HEK293T (cell line): ENCODE results near the gene SEC61A2.
A peak's percentile ranks its signal among the peaks of the same experiment; 100 is the strongest.

Experiments
- CTCF ChIA-PET: fragments of 350-600 bp; formaldehyde crosslinking; extraction: SDS; loops from one replicate; lab custom pipeline; 2021; ENCODE audit warnings: antibody characterized with exemption, inconsistent platforms; lab: Yijun Ruan, JAX
- POLR2A ChIA-PET: fragments of 350-600 bp; formaldehyde crosslinking; extraction: SDS; loops from one replicate; lab custom pipeline; 2020; ENCODE audit warnings: antibody characterized with exemption, inconsistent platforms; lab: Yijun Ruan, JAX
- DNase-seq: peaks from one replicate; pipeline ENCODE4 v3.0.0; 2012; ENCODE audit warnings: mixed read lengths; ENCODE audit errors: extremely low spot score
- ARNT ChIP-seq: fragments of 450-650 bp; IDR thresholded peaks from 2 replicates; pipeline ENCODE4 v1.6.1; 2017; ENCODE audit warnings: mild to moderate bottlenecking
- BHLHE40 ChIP-seq: fragments of 450-650 bp; IDR thresholded peaks from 2 replicates; pipeline ENCODE4 v1.6.1; 2016; ENCODE audit warnings: mild to moderate bottlenecking, moderate library complexity, borderline replicate concordance
- CTBP1 ChIP-seq: fragments of 450-650 bp; IDR thresholded peaks from 2 replicates; pipeline ENCODE4 v1.6.1; 2016; ENCODE audit warnings: borderline replicate concordance
- ELF4 ChIP-seq: fragments of 450-650 bp; IDR thresholded peaks from 2 replicates; pipeline ENCODE4 v1.6.1; 2017; ENCODE audit warnings: antibody characterized with exemption
- FOXA1 ChIP-seq: fragments of 450-650 bp; IDR thresholded peaks from 2 replicates; pipeline ENCODE4 v1.6.1; 2016; ENCODE audit warnings: mild to moderate bottlenecking
- FOXK2 ChIP-seq: fragments of 450-650 bp; IDR thresholded peaks from 2 replicates; pipeline ENCODE4 v1.6.1; 2016; ENCODE audit warnings: mild to moderate bottlenecking
- FOXM1 ChIP-seq: fragments of 450-650 bp; IDR thresholded peaks from 2 replicates; pipeline ENCODE4 v1.6.1; 2017; ENCODE audit warnings: mild to moderate bottlenecking, borderline replicate concordance
- HDGF ChIP-seq: fragments of 450-650 bp; IDR thresholded peaks from 2 replicates; pipeline ENCODE4 v1.6.1; 2017; ENCODE audit warnings: antibody characterized with exemption, borderline replicate concordance
- L3MBTL2 ChIP-seq: fragments of 450-650 bp; conservative IDR thresholded peaks from 2 replicates; pipeline ENCODE4 v1.6.1; 2016; ENCODE audit warnings: mild to moderate bottlenecking
- LEF1 ChIP-seq: fragments of 450-650 bp; IDR thresholded peaks from 2 replicates; pipeline ENCODE4 v1.6.1; 2017; ENCODE audit warnings: mild to moderate bottlenecking, borderline replicate concordance
- NFRKB ChIP-seq: fragments of 450-650 bp; IDR thresholded peaks from 2 replicates; pipeline ENCODE4 v1.6.1; 2016; ENCODE audit warnings: mild to moderate bottlenecking, moderate library complexity
- SP1 ChIP-seq: fragments of 450-650 bp; IDR thresholded peaks from 2 replicates; pipeline ENCODE4 v1.6.1; 2017
- SUZ12 ChIP-seq: fragments of 450-650 bp; IDR thresholded peaks from 2 replicates; pipeline ENCODE4 v1.6.1; 2016; ENCODE audit warnings: mild to moderate bottlenecking
- TARDBP ChIP-seq: fragments of 450-650 bp; IDR thresholded peaks from 2 replicates; pipeline ENCODE4 v1.6.1; 2016
- ZNF384 ChIP-seq: fragments of 450-650 bp; IDR thresholded peaks from 2 replicates; pipeline ENCODE4 v1.6.1; 2016
- TF ChIP-seq, protein P1 (sequence below): fragments of 450-650 bp; IDR thresholded peaks from 2 replicates; pipeline ENCODE4 v1.6.1; 2016

The SEC61A2 gene

DNA sequence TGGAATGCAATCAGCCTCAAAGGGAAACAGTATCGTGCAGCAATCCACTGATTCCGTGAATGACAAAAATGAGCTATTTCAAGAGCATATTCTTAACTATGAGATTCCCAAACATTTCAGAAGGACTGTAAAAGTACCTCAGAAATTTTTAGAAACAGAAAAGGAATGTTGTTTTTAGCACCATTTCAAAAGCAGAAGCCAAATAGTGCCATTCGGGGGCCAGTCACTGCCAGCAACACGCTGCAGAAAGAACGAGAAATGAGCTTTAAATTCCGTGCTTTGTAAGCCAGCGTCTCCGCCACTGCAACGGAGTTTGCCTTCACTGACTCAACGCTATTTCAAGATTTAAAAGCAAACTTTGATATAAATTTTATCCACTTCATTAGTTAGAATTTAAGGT, 59.9 kb downstream of the SEC61A2 start:
- CTCF ChIA-PET = no interaction called here
- POLR2A ChIA-PET = interaction anchor here (0.9 kb wide), 1 partner anchor 59 kb away, joined by 3 read pairs; no protein-coding TSS in a partner anchor
- DNase-seq = no peak
- TF ChIP-seq FOXK2 (no peak), LEF1 (no peak), NFRKB (no peak), BHLHE40 (no peak), SP1 (no peak), L3MBTL2 (no peak), ARNT (no peak), FOXM1 (no peak), ZNF384 (no peak), SUZ12 (no peak), HDGF (no peak), ELF4 (no peak), FOXA1 (no peak), CTBP1 (no peak), TARDBP (no peak)
- TF ChIP-seq, protein P1, sequence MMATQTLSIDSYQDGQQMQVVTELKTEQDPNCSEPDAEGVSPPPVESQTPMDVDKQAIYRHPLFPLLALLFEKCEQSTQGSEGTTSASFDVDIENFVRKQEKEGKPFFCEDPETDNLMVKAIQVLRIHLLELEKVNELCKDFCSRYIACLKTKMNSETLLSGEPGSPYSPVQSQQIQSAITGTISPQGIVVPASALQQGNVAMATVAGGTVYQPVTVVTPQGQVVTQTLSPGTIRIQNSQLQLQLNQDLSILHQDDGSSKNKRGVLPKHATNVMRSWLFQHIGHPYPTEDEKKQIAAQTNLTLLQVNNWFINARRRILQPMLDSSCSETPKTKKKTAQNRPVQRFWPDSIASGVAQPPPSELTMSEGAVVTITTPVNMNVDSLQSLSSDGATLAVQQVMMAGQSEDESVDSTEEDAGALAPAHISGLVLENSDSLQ = no peak

DNA sequence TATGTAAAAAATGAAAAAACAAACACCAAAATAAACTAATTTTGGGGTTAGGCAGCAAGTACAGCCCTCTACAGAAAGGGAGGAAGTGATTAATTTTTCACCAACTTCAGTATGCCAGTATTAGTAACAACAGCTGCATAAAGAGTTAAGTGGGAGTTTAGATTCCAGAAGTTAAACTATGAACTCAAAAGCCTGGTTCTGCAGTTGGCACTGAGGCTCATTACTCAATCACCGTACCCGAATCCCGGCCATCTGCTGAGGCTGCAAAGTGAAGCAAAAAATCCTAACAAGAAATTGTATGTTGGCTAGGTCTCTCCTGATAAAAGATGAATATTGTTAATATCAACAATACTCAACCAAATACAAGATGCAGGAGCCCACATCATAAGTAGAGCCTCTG, 62.2 kb downstream of the SEC61A2 start:
- no peak for TF ChIP-seq SP1
- TF ChIP-seq NFRKB = no peak
- no peak for TF ChIP-seq HDGF
- TF ChIP-seq, protein P1 = no peak
- no peak for TF ChIP-seq FOXM1
- TF ChIP-seq BHLHE40 = no peak
- no peak for TF ChIP-seq ARNT
- DNase-seq = no peak
- ChIA-PET CTCF (no interaction called here), POLR2A (no interaction called here)

DNA sequence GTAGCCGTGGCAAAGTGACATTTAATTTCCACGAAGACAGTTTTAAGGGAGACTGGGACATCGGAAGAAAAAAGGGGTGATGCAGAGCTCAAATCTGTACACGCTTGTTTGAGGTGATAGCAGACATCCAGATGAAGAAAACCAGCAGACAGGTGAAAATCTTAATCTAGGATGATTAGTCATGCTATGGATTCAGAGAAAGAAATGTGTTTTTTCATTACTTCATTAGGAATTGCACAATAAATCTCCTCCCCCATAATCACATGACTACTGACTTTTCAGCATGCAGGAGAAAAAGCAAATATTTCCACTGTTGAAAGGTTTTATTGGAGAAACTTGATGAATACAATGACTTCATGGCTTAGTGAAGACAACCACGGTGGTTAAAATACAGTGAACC, 63.7 kb downstream of the SEC61A2 start:
- ChIA-PET POLR2A (interaction anchor here (0.6 kb wide), 1 partner anchor 221 kb away, joined by 4 read pairs; no protein-coding TSS in a partner anchor), CTCF (no interaction called here)
- TF ChIP-seq ZNF384 (no peak), TARDBP (no peak), FOXA1 (no peak), SUZ12 (no peak), CTBP1 (no peak), ARNT (no peak), SP1 (no peak), HDGF (no peak), FOXK2 (no peak), L3MBTL2 (no peak), BHLHE40 (no peak), NFRKB (no peak), ELF4 (no peak)
- TF ChIP-seq, protein P1 = no peak; the same call in none of the 2 replicates
- no peak for DNase-seq

DNA sequence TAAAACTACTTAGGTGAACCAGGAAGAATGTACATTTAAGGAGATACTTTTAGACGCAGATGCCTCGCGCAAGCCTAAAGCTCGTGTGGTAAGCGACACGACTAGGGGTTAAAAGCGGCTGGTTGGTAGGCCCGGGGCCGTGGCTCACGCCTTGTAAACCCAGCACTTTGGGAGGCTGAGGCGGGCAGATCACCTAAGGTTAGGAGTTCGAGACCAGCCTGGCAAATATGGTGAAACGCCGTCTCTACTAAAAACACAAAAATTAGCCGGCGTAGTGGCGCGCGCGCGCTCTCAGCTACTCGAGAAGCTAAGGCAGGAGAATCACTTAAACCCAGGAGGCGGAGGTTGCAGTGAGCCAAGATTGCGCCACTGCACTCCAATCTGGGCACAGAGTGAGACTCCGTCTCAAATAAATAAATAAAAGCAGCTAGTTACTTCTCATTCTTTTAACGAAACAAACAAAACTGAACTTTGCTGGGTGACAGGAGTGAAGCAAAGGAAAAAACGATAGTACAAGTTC, 65.3 kb downstream of the SEC61A2 start:
- DNase-seq = no peak
- ChIA-PET CTCF (no interaction called here), POLR2A (interaction anchor here (1.3 to 1.8 kb wide), 3 partner anchors 9 to 22 kb away, joined by 4 to 7 read pairs (median 6); no protein-coding TSS in a partner anchor)

DNA sequence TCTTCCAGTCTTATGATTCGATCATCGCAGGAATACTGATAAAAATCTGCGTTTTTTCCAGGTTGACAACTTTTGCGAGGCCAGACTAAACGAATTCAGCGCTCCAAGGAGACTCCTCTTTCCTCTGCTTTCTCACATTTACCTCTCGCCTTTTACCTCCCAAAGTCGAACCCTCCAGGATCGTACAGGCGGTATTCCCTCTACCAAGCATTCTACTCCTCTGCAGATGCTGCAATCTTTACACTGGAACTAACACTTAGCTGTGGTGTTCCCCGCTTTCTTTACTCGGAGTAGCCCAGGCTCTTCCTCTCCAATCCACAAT, 65.8 kb downstream of the SEC61A2 start:
- ChIA-PET CTCF (no interaction called here), POLR2A (interaction anchor here (0.5 to 1.8 kb wide), 9 partner anchors 8 to 859 kb away, joined by 3 to 7 read pairs (median 5); no protein-coding TSS in a partner anchor)
- TF ChIP-seq TARDBP (no peak), L3MBTL2 (no peak), NFRKB (no peak), FOXA1 (no peak), SUZ12 (no peak), FOXM1 (no peak), ELF4 (no peak), LEF1 (no peak), ZNF384 (no peak), BHLHE40 (no peak), ARNT (no peak), FOXK2 (no peak), HDGF (no peak), CTBP1 (no peak)
- TF ChIP-seq, protein P1 = no peak
- DNase-seq = peak; percentile 15

More for the DNA sequence above, 65.3 kb downstream of the SEC61A2 start:
- TF ChIP-seq BHLHE40 (no peak), LEF1 (no peak), ARNT (no peak), TARDBP (no peak), SP1 (no peak), FOXK2 (no peak), FOXA1 (no peak), ELF4 (no peak), ZNF384 (no peak), FOXM1 (no peak), L3MBTL2 (no peak), CTBP1 (no peak), NFRKB (no peak)
- TF ChIP-seq, protein P1 = no peak
